GM18526 (cell line): ENCODE results near the gene RNASE9.

Source experiments
- POLR2A ChIP-seq: IDR thresholded peaks from 3 replicates; pipeline ENCODE4 v1.6.1; 2011; ENCODE audit not compliant: insufficient read length; ENCODE audit errors: extremely low read depth

The RNASE9 gene

GRCh38 chr14:20560961-20561360 is at the start of gene RNASE9:
Gene RNASE9, minus strand, starts transcription at chr14:20561047.
- TF ChIP-seq POLR2A, result no peak

- TF ChIP-seq POLR2A, result no peak
These were observed 49.3 kb upstream of the RNASE9 start for GRCh38 chr14:20610002-20610765.

GRCh38 chr14:20609215-20610001 is 48.6 kb upstream of the RNASE9 start:
- no peak for TF ChIP-seq POLR2A

- no peak for TF ChIP-seq POLR2A
These were observed 47.7 kb upstream of the RNASE9 start for GRCh38 chr14:20608383-20609110.

- TF ChIP-seq POLR2A, result no peak
These were observed 46.8 kb upstream of the RNASE9 start for GRCh38 chr14:20607617-20608016.

- TF ChIP-seq POLR2A, result no peak
These were observed 46.0 kb upstream of the RNASE9 start for GRCh38 chr14:20606902-20607242.

- TF ChIP-seq POLR2A, result no peak
These were observed 45.5 kb upstream of the RNASE9 start for GRCh38 chr14:20606190-20606901.

- TF ChIP-seq POLR2A, result no peak
These were observed 43.2 kb upstream of the RNASE9 start for GRCh38 chr14:20603813-20604690.

- no peak for TF ChIP-seq POLR2A
These were observed 41.7 kb upstream of the RNASE9 start for GRCh38 chr14:20602583-20602982.

GRCh38 chr14:20601522-20601921 is 40.7 kb upstream of the RNASE9 start:
- TF ChIP-seq POLR2A, result no peak

GRCh38 chr14:20597108-20597507 is 36.3 kb upstream of the RNASE9 start:
- TF ChIP-seq POLR2A, result no peak

GRCh38 chr14:20592574-20592973 is 31.7 kb upstream of the RNASE9 start:
- TF ChIP-seq POLR2A, result no peak

GRCh38 chr14:20591235-20591634 is 30.4 kb upstream of the RNASE9 start, which contains the start of gene RNASE12:
Gene RNASE12, minus strand, starts transcription at chr14:20591376. Its CDS starts 653 bp downstream, at chr14:20590723.
- no peak for TF ChIP-seq POLR2A

- TF ChIP-seq POLR2A, result no peak
These were observed 26.8 kb upstream of the RNASE9 start, which contains the start of gene RNASE11 for GRCh38 chr14:20587489-20588154. Gene RNASE11, minus strand, starts transcription at chr14:20588001.

GRCh38 chr14:20583908-20584307 is 23.1 kb upstream of the RNASE9 start:
- TF ChIP-seq POLR2A, result no peak
